Activated CD4-positive, alpha-beta T cell treated with anti-CD3 and anti-CD28 coated beads, Interleukin-2, amount 10 ng/mL, durations not matched to agents 7 days and 5 days (primary cell): ENCODE results near the gene PLCXD3. TPM values are rescaled to one million over a fixed set of nuclear protein-coding genes. Genes with fewer than 3 reads are reported as not detected.
"Not testable (repeated sequence)": the region's sequence is repeated elsewhere in the genome, so short reads cannot be mapped to it uniquely, and the experiment has no call there.

Experiments used
- CTCF ChIA-PET: fragments of 350-600 bp; sonication (Branson Sonifier 250); formaldehyde crosslinking; loops from one replicate; lab custom pipeline; 2021; ENCODE audit warnings: antibody characterized with exemption; lab: Charles Lee
- POLR2A ChIA-PET: fragments of 350-600 bp; sonication (Branson Sonifier 250); formaldehyde crosslinking; loops from one replicate; lab custom pipeline; 2021; ENCODE audit warnings: antibody characterized with exemption; lab: Charles Lee
- DNase-seq: peaks from one replicate; pipeline ENCODE4 v3.0.0-alpha.2; 2020
- H3K27ac Mint-ChIP-seq: one replicate; pipeline ENCODE4 v1.8.0; 2021; ENCODE audit warnings: mild to moderate bottlenecking, moderate library complexity, mixed read lengths
- H3K27me3 Mint-ChIP-seq: one replicate; pipeline ENCODE4 v1.8.0; 2021; ENCODE audit warnings: mixed read lengths
- H3K36me3 Mint-ChIP-seq: one replicate; pipeline ENCODE4 v1.8.0; 2021; ENCODE audit warnings: low read depth, mixed read lengths
- H3K4me1 Mint-ChIP-seq: one replicate; pipeline ENCODE4 v1.8.0; 2021; ENCODE audit warnings: mixed read lengths
- H3K4me3 Mint-ChIP-seq: one replicate; pipeline ENCODE4 v1.8.0; 2021; ENCODE audit warnings: mild to moderate bottlenecking, moderate library complexity, mixed read lengths
- H3K9me3 Mint-ChIP-seq: one replicate; pipeline ENCODE4 v1.8.0; 2021; ENCODE audit warnings: mixed read lengths
- total RNA-seq, 2 experiments: library from RNA; stranded (reverse); gene quantifications; one replicate each; pipeline ENCODE4 v1.2.3, GENCODE V29; 2021

PLCXD3 gene
- total RNA-seq, 2 experiments from 2014 or later, result not detected

- no peak overlapping the region for H3K27ac Mint-ChIP-seq
These were observed 160.6 kb downstream of the PLCXD3 start for GRCh38 chr5:41349846-41350245.

GRCh38 chr5:41347569-41347968, 162.8 kb downstream of the PLCXD3 start:
- Mint-ChIP-seq H3K4me3 (no peak overlapping the region), H3K4me1 (no peaks in the 10 kb centered on the region), H3K36me3 (no peaks in the 10 kb centered on the region), H3K27ac (no peak overlapping the region), H3K27me3 (no peaks in the 10 kb centered on the region), H3K9me3 (no peaks in the 10 kb centered on the region)
- DNase-seq, result no peak
- ChIA-PET CTCF (no interaction called here), POLR2A (no interaction called here)

More at GRCh38 chr5:41349846-41350245, 160.6 kb downstream of the PLCXD3 start:
- POLR2A ChIA-PET, result no interaction called here
- no peak for DNase-seq
- Mint-ChIP-seq H3K36me3 (no peaks in the 10 kb centered on the region), H3K4me3 (no peak overlapping the region), H3K27me3 (no peaks in the 10 kb centered on the region), H3K9me3 (no peaks in the 10 kb centered on the region), H3K4me1 (no peaks in the 10 kb centered on the region)
- CTCF ChIA-PET, result no interaction called here

GRCh38 chr5:41346609-41347008, 163.8 kb downstream of the PLCXD3 start:
- Mint-ChIP-seq H3K27ac (no peak overlapping the region), H3K4me1 (no peaks in the 10 kb centered on the region), H3K36me3 (no peaks in the 10 kb centered on the region), H3K4me3 (no peak overlapping the region), H3K9me3 (no peaks in the 10 kb centered on the region), H3K27me3 (no peaks in the 10 kb centered on the region)
- CTCF ChIA-PET, result no interaction called here
- no peak for DNase-seq
- POLR2A ChIA-PET, result no interaction called here

GRCh38 chr5:41345295-41345694, 165.1 kb downstream of the PLCXD3 start:
- Mint-ChIP-seq H3K9me3 (no peaks in the 10 kb centered on the region), H3K4me1 (no peaks in the 10 kb centered on the region), H3K36me3 (no peaks in the 10 kb centered on the region), H3K27me3 (no peaks in the 10 kb centered on the region), H3K4me3 (no peak overlapping the region), H3K27ac (no peak overlapping the region)
- no peak for DNase-seq
- CTCF ChIA-PET, result no interaction called here
- POLR2A ChIA-PET, result no interaction called here

GRCh38 chr5:41339339-41339738, 171.1 kb downstream of the PLCXD3 start:
- Mint-ChIP-seq H3K9me3 (no peaks in the 10 kb centered on the region), H3K27me3 (no peaks in the 10 kb centered on the region), H3K36me3 (no peaks in the 10 kb centered on the region), H3K27ac (no peak overlapping the region), H3K4me3 (no peak overlapping the region), H3K4me1 (no peaks in the 10 kb centered on the region)
- ChIA-PET POLR2A (no interaction called here), CTCF (no interaction called here)
- no peak for DNase-seq

GRCh38 chr5:41338136-41338675, 172.2 kb downstream of the PLCXD3 start:
- Mint-ChIP-seq H3K27me3 (no peaks in the 10 kb centered on the region), H3K36me3 (no peaks in the 10 kb centered on the region), H3K27ac (no peak overlapping the region), H3K4me3 (no peak overlapping the region), H3K9me3 (no peaks in the 10 kb centered on the region), H3K4me1 (no peaks in the 10 kb centered on the region)
- ChIA-PET POLR2A (no interaction called here), CTCF (no interaction called here)
- DNase-seq, result no peak

- Mint-ChIP-seq H3K4me1 (no peaks in the 10 kb centered on the region), H3K27ac (no peak overlapping the region), H3K36me3 (no peaks in the 10 kb centered on the region), H3K4me3 (no peak overlapping the region), H3K9me3 (no peaks in the 10 kb centered on the region), H3K27me3 (no peaks in the 10 kb centered on the region)
- POLR2A ChIA-PET, result no interaction called here
- DNase-seq, result no peak
- CTCF ChIA-PET, result no interaction called here
These were observed 172.7 kb downstream of the PLCXD3 start for GRCh38 chr5:41337724-41338123.

GRCh38 chr5:41337216-41337615, 173.2 kb downstream of the PLCXD3 start:
- no peak overlapping the region for H3K4me3 Mint-ChIP-seq
- no peak overlapping the region for H3K27ac Mint-ChIP-seq
- ChIA-PET CTCF (no interaction called here), POLR2A (no interaction called here)
- DNase-seq, result no peak
- H3K27me3 Mint-ChIP-seq, result no peaks in the 10 kb centered on the region
- no peaks in the 10 kb centered on the region for H3K36me3 Mint-ChIP-seq
- H3K9me3 Mint-ChIP-seq, result no peaks in the 10 kb centered on the region
- H3K4me1 Mint-ChIP-seq, result no peaks in the 10 kb centered on the region

- CTCF ChIA-PET, result no interaction called here
- H3K27ac Mint-ChIP-seq, result no peak overlapping the region
These were observed 173.9 kb downstream of the PLCXD3 start for GRCh38 chr5:41336471-41336870.

GRCh38 chr5:41335596-41336181, 174.7 kb downstream of the PLCXD3 start:
- no peak for DNase-seq
- CTCF ChIA-PET, result no interaction called here
- no peak overlapping the region for H3K27ac Mint-ChIP-seq
- no peaks in the 10 kb centered on the region for H3K9me3 Mint-ChIP-seq
- no peak overlapping the region for H3K4me3 Mint-ChIP-seq
- POLR2A ChIA-PET, result no interaction called here
- no peaks in the 10 kb centered on the region for H3K4me1 Mint-ChIP-seq
- no peaks in the 10 kb centered on the region for H3K36me3 Mint-ChIP-seq
- no peaks in the 10 kb centered on the region for H3K27me3 Mint-ChIP-seq

More at GRCh38 chr5:41336471-41336870, 173.9 kb downstream of the PLCXD3 start:
- Mint-ChIP-seq H3K9me3 (no peaks in the 10 kb centered on the region), H3K27me3 (no peaks in the 10 kb centered on the region), H3K4me1 (no peaks in the 10 kb centered on the region), H3K36me3 (no peaks in the 10 kb centered on the region), H3K4me3 (no peak overlapping the region)
- no peak for DNase-seq
- POLR2A ChIA-PET, result no interaction called here

- Mint-ChIP-seq H3K27ac (no peak overlapping the region), H3K27me3 (no peaks in the 10 kb centered on the region), H3K36me3 (no peaks in the 10 kb centered on the region), H3K4me3 (no peak overlapping the region), H3K9me3 (no peaks in the 10 kb centered on the region), H3K4me1 (no peaks in the 10 kb centered on the region)
- no peak for DNase-seq
- ChIA-PET CTCF (no interaction called here), POLR2A (no interaction called here)
These were observed 175.6 kb downstream of the PLCXD3 start for GRCh38 chr5:41334758-41335157.

- Mint-ChIP-seq H3K36me3 (no peaks in the 10 kb centered on the region), H3K9me3 (no peaks in the 10 kb centered on the region), H3K27me3 (no peaks in the 10 kb centered on the region), H3K27ac (no peak overlapping the region), H3K4me3 (no peak overlapping the region), H3K4me1 (no peaks in the 10 kb centered on the region)
- ChIA-PET POLR2A (no interaction called here), CTCF (no interaction called here)
- no peak for DNase-seq
These were observed 176.2 kb downstream of the PLCXD3 start for GRCh38 chr5:41334221-41334620.

GRCh38 chr5:41325074-41325473, 185.3 kb downstream of the PLCXD3 start:
- DNase-seq, result no peak
- ChIA-PET POLR2A (no interaction called here), CTCF (no interaction called here)
- H3K27ac Mint-ChIP-seq, result no peak overlapping the region
- H3K4me3 Mint-ChIP-seq, result no peak overlapping the region
- H3K9me3 Mint-ChIP-seq, result no peaks in the 10 kb centered on the region
- H3K27me3 Mint-ChIP-seq, result no peaks in the 10 kb centered on the region
- H3K36me3 Mint-ChIP-seq, result no peaks in the 10 kb centered on the region
- no peaks in the 10 kb centered on the region for H3K4me1 Mint-ChIP-seq

GRCh38 chr5:41322826-41323225, 187.6 kb downstream of the PLCXD3 start:
- not testable (repeated sequence) for H3K27me3 Mint-ChIP-seq

More at GRCh38 chr5:41322826-41323225, 187.6 kb downstream of the PLCXD3 start:
- H3K36me3 Mint-ChIP-seq, H3K4me1 Mint-ChIP-seq, H3K27ac Mint-ChIP-seq, H3K9me3 Mint-ChIP-seq, H3K4me3 Mint-ChIP-seq, DNase-seq, POLR2A ChIA-PET, CTCF ChIA-PET: not testable (repeated sequence)
